ENCODE measurements around the gene NRIP2. TPM values are rescaled to one million over a fixed set of nuclear protein-coding genes. Genes with fewer than 3 reads are reported as not detected.

Gene NRIP2
- total RNA-seq, 1 donor from 2014 or later: not detected

DNA sequence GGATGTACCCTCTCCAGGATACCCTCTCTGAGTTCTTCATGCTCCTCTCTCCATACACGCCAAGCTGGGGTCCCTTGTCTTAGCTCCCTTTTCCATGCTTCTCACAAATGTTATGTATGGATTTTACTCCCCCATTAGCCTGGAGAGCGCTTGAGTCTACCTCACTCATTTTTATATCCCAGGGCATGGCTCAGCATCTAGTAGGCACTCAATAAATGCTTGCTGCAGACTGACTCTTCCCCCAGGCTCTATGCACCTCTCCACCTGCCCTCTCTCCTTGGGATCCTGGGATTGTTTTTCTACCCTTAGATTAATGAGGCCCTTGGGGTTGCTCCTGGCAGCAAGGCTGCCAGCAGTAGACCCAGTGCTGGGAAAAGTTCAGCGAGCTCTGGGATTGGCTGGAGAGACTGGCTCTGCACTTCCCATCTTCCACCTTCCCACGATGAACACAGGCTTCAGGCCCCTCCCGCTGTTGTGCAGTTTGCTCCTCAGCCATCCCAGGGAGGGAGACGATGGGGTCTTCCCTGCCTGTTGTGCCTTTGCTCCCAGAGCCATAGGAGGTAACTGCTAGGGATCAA lies 2.2 kb downstream of the NRIP2 start:
- DNase-seq (ENCODE audit: low read depth): no peak
- H3K4me3 ChIP-seq (ENCODE audit: low read depth, low read length): no peak overlapping the region
- TF ChIP-seq, protein P1, sequence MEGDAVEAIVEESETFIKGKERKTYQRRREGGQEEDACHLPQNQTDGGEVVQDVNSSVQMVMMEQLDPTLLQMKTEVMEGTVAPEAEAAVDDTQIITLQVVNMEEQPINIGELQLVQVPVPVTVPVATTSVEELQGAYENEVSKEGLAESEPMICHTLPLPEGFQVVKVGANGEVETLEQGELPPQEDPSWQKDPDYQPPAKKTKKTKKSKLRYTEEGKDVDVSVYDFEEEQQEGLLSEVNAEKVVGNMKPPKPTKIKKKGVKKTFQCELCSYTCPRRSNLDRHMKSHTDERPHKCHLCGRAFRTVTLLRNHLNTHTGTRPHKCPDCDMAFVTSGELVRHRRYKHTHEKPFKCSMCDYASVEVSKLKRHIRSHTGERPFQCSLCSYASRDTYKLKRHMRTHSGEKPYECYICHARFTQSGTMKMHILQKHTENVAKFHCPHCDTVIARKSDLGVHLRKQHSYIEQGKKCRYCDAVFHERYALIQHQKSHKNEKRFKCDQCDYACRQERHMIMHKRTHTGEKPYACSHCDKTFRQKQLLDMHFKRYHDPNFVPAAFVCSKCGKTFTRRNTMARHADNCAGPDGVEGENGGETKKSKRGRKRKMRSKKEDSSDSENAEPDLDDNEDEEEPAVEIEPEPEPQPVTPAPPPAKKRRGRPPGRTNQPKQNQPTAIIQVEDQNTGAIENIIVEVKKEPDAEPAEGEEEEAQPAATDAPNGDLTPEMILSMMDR (conservative IDR thresholded peaks at IDR 0.05; ENCODE audit: low read depth, low read length): no peak

DNA sequence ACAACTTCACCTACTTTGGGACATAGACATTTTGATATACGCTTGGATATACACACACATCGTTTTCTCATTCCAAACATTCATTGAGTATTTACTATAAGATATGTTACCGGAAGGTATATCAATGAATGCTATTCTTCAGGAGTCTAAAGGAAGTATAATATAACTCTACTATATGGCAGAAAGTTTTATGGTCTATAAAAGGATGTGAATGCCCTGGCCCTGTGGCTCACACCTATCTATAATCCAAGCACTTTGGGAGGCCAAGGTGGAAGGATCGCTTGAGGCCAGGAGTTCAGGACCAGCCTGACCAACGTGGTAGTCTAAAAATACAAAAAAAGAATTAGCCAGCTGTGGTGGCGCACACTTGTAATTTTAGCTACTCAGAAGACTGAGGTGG lies 5.6 kb downstream of the NRIP2 start:
- TF ChIP-seq, protein P1 (conservative IDR thresholded peaks at IDR 0.05; ENCODE audit: low read depth, low read length): no peak
- no peak for DNase-seq (ENCODE audit: low read depth)
- no peak overlapping the region for H3K4me3 ChIP-seq (ENCODE audit: low read depth, low read length)

DNA sequence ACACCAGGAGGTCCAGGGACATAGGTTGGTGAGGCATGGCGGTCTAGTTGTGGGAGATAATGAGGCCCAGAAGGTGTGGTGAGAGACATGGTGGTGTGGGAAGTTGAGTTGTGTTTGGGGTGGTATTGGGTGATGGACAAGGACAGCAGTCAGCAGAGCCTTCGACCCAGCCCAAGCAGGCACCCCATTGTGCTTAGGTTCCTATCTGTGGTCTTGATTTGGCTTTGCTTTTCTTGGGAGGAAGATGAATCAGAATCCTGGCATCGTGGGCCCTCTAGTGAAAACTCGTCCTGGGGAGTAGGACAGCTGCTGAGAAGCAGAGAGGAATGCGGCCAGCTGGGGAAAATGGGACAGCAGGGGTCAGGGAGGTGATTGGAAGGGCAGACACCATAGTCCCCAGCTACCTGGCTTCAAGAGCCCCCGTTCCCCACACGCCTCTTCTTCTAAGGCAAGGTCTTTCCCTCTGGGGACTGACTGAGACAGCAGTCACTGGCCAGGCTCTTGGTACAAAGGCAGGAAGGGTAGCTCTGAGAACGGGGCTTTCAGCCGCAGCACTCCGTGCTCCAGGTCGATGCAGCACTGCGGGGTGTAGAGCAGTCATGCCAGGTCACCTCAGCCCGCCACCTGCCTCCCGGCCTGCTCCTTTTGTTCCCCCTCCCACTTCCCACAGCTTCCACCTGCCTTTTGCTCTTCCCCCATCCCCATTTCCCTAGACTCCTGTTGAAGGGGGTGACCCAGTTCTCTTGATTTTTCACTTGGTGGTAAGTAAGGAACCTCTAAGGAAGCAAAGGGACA lies 7.9 kb downstream of the NRIP2 start:
- TF ChIP-seq, protein P1 (conservative IDR thresholded peaks at IDR 0.05; ENCODE audit: low read depth, low read length): no peak
- DNase-seq (ENCODE audit: low read depth): no peak
- no peak overlapping the region for H3K4me3 ChIP-seq (ENCODE audit: low read depth, low read length)

DNA sequence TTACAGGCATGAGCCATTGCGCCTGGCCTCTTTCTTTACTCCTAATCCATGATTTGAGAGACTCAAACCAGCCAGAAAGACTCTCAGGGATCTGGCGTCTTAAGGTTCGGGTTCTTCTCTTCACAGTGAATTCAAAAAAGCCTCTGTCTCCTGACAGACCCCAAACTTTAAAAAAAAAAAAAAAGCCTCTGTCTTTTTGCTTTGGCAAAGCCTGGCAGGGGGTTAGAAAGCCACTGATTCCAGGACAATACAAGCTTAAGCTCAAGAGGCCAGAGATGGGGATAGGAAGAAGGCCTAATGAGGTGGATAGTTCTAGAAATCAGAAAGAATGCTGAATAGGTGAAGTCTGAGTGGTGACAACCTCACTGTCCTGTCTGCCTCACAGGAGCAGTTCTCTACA lies 8.8 kb downstream of the NRIP2 start:
- no peak for DNase-seq (ENCODE audit: low read depth)
- TF ChIP-seq, protein P1 (conservative IDR thresholded peaks at IDR 0.05; ENCODE audit: low read depth, low read length): no peak
- no peak overlapping the region for H3K4me3 ChIP-seq (ENCODE audit: low read depth, low read length)

DNA sequence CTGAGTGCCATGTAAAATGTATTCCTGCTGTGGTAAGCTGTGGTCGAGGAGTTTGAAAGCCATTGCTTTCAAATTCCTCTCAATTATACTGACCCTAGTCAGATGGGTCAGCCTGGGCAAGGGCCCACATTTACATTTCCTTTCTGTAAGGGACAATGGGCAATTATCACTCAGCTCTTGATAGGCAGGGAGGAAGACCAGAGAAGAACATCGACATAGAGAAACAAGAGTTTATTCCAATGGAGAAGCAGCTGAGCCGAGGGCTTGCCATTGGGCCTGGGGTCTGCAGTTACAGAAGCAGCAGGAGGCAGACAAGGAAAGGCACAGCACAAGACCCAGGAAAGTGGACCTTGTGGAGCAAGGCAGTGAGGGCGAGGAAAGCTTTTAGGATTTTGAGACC lies 9.7 kb downstream of the NRIP2 start:
- DNase-seq (ENCODE audit: low read depth): no peak
- TF ChIP-seq, protein P1 (conservative IDR thresholded peaks at IDR 0.05; ENCODE audit: low read depth, low read length): no peak
- H3K4me3 ChIP-seq (ENCODE audit: low read depth, low read length): no peak overlapping the region

DNA sequence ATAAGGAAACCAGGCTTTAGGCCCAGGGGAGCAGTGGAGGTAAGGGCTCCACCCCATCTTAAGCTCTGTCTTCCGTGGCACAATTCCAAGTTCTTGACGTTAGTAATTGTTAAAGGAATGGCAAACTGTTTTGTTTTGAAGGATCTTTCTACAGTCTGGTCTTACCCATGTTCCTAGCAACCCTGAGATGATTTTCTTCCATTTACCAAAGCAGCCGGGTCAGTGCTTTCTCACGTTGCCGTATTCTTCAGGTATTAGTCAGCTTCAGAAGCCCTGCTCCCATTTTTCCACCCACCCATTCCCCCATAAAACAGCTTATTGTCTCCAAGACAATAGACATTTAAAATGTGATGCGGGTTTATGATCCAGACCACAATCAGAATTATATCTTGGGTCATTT lies 10.3 kb downstream of the NRIP2 start:
- no peak overlapping the region for H3K4me3 ChIP-seq (ENCODE audit: low read depth, low read length)
- TF ChIP-seq, protein P1 (conservative IDR thresholded peaks at IDR 0.05; ENCODE audit: low read depth, low read length): no peak
- no peak for DNase-seq (ENCODE audit: low read depth)

DNA sequence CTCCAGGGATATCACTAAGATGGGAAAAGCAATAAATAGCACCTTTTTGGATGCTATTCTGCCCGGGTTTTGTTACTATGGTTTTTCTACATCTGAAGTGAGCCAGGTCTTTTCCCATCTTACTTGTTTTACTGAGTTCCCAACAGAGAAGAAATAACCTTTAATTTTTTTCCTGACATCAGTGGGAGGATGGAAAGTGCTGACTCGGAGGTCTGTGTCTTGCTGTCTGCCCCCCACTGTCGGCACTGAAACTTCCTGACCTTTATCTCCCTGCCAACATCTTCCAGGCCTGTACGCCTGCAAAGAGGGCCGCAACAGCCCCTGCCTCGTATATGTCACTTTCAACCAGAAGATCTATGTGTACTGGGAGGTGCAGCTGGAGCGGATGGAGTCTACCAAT lies 11.4 kb downstream of the NRIP2 start:
- no peak overlapping the region for H3K4me3 ChIP-seq (ENCODE audit: low read depth, low read length)
- no peak for DNase-seq (ENCODE audit: low read depth)
- TF ChIP-seq, protein P1 (conservative IDR thresholded peaks at IDR 0.05; ENCODE audit: low read depth, low read length): no peak
